ENCODE measurements around the gene TFF3.

DNA sequence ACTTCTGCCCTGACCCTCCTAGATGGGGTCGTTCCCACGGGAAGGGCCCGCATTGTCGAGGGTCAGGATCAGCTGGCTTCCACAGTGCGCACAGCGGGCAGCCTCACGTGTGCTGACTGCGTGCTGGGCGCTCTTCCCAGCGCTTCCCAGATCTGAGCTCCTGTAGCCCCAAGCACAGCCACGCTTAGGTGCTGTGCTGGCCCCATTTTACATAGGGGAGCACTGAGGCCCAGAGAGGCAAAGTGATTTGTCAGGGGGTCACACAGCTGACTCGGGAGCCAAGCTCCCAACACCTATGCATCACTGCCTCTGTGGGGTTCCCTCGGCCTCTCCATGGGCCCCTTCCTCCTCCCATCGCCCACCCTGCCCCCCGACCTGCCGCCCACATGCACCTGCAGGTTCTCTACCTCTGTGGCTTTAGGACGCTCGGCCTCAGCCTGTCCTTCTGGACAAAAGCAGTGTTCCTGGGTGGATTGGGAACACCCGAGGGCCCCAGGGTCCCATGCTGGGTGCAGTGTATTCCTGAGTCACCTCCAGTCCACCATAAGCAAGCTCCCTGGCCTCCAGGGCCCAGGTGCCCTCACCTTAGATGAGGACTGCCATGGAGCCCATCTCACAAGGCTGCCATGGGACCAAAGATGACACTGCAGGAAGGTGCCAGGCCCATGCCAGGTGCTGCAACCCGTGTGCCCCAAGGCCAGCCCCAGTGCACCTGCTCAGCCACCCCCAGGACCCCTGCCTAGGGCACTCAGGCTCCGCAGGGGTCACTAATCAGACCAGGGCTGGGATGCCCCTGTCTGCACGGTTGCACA, 23.3 kb downstream of the TFF3 start:
- TF ChIP-seq, protein P1, sequence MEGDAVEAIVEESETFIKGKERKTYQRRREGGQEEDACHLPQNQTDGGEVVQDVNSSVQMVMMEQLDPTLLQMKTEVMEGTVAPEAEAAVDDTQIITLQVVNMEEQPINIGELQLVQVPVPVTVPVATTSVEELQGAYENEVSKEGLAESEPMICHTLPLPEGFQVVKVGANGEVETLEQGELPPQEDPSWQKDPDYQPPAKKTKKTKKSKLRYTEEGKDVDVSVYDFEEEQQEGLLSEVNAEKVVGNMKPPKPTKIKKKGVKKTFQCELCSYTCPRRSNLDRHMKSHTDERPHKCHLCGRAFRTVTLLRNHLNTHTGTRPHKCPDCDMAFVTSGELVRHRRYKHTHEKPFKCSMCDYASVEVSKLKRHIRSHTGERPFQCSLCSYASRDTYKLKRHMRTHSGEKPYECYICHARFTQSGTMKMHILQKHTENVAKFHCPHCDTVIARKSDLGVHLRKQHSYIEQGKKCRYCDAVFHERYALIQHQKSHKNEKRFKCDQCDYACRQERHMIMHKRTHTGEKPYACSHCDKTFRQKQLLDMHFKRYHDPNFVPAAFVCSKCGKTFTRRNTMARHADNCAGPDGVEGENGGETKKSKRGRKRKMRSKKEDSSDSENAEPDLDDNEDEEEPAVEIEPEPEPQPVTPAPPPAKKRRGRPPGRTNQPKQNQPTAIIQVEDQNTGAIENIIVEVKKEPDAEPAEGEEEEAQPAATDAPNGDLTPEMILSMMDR (conservative IDR thresholded peaks at IDR 0.05 in 1 of 2, IDR thresholded peaks at IDR 0.05 in 1 of 2; ENCODE audit: low read depth in 1 of 2, low read length in 2 of 2), result no peak
- TF ChIP-seq EZH2 (IDR thresholded peaks at IDR 0.05; ENCODE audit: low read length, missing control alignments), result no peak
